Activated CD4-positive, CD25-positive, alpha-beta regulatory T cell treated with anti-CD3 and anti-CD28 coated beads, Interleukin-2, amount 50 U/mL, for 24 hours (primary cell): ENCODE results near the gene DGKB.

ENCODE experiments used
- ATAC-seq, 2 donors: fragments of 150-1000 bp; cut with Tn5 transposase; one replicate each; pipeline ENCODE4 v1.10.0; 2021; ENCODE audit warnings: mild to moderate bottlenecking in 1 of 2, moderate library complexity in 1 of 2

Gene DGKB

DNA sequence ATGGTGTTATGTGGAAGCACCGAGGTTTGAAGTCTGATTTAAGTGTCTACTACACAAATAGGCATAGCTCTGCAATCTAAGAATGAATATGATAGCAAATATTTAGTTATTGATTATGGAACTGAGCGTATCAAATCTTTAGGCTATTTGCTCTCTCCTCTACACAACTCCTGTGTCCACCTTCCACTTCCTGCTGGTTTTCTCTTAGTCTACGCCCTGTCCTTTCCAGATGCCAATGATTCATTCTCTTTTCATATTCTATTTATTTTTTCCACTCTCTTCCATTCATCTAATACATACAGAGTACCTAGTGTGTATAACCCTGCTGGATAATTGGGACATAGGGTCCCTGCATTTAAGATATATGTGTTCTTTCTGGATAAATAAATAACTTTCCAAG is 83.7 kb downstream of the DGKB start:
- no peak for ATAC-seq

DNA sequence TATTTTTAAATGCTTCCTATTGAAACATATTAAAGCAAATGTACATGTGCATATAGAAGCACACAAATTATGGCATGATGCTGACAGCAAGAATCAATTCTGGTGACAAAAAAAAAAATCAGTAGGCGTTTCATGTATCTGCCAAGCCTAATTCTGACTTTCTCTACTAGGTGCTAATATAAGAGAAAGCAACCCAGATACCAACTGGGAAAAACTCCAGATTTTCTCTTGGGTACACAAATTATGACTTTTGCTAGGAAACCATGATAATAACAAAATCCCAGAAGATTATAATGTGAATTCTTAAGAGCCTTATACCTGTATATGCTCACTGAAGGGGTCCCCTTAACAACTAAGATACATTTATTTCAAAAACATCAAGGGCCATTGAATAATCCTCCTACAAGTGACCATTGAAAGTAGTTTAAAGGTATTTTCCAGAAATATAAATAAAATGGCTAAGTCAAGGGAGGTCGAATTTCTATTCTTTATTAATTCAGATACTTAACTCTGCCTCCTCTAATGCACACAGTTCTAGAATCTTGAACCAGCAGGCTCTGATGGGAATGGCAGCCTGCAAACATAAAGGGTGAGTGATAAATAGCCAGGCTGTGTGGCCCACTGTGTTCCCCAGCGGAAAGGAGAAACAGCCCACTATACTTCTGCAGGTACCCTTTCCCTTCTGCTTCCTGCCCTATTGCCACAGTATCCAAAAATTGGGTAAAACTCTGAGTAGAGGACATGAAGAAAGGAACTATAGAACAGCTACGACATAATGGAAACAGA is 84.5 kb downstream of the DGKB start:
- ATAC-seq = no peak

DNA sequence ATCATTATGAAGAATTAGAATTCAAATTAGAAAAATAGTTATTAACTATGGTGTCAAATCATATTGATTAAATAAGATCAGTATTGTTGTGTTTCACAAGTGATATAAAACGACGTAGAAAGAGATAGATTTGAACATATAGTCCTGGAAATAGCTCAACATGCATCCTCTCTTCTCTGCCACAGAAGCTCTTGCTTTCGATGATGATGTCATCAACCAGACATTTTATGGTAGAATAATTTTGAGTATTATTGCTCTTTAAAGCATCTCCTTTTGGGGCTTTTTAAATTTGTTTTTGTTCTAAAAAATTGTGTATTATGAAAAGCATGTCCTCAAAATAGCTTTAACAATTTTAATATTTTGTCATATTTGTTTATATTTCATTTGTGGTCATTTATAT is 95.0 kb downstream of the DGKB start:
- ATAC-seq = no peak

DNA sequence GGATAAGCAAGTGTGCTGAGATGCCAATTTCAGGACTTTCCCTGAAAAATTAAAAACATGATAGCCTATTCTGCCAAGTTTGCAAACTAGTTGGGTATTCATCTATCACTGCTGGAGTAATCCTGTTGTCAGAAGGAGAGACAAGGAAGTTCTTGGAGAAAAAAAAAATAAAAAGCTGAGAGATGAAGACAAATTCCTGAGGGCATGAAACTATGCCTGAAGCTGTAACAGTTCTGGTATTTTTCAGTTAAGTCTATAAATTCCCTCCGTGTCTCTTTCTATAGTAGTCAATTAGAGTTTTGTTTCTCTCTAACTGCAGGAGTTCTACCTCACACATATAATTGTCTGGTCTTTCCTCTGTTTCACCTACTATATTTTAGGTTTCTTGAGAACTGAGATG is 95.7 kb downstream of the DGKB start:
- no peak for ATAC-seq

DNA sequence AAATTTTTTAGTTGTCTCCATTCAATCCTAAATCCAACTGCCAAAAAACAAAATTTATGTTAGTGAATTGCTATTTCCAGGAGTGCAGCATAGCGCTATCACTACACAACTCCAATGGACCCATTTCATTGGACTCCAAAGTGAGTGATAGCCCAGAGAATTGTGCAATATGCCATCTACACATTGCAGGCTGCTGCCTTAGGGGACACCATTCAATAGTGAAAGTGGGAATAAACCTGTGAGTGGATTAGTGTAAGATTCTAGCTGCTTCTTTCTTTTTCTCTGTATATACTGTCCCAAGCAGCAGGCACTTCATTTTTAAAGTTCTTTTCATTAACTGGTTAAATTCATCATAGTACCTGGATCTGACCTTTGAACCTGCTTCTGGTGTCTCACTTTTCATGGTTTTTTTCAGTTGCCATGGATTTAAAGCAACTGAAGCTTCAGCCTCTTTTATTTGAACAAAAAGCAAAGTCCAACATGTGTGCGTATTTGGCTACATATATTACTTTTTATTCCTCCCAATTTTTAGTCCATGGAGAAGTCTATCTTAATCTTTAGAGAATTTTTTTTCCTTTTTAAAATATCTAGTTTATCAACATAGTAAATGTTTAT is 97.3 kb downstream of the DGKB start:
- no peak for ATAC-seq

DNA sequence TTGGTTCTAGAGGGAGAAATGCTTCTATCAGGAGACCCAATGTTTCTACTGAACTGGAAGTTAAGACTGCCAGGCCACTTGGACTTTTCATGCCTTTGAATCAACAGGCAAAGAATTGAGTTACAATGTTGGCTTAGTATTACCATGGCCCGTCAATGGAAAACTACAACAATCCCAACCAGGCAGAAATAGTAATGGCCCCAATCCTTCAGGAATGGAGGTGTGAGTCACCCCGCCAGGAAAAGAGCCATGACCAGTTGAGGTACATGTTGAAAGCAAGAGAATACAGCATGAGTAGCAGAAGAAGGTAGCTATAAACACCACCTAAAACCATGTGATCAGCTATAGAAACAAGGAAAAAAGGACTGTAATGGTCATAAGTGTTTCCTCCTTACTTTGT is 101.9 kb downstream of the DGKB start:
- no peak for ATAC-seq

DNA sequence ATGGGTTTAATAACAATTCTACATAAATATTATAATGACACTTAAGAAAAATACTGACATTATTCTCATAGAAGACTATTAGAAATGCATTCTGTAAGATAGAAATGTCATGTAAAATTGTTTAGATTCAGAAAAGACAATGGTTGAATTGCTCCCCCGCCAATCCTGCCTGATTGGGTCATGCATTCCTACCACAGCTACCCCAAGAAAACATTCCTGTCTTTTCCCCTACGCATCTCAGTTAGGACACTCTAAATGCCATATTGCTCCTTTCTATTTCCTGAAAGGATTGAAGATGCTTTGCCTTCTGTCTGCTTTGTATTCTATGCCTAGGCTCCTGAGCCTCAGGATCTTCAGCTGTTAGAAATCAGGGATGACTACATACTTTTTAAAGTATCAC is 109.4 kb downstream of the DGKB start:
- ATAC-seq = no peak

DNA sequence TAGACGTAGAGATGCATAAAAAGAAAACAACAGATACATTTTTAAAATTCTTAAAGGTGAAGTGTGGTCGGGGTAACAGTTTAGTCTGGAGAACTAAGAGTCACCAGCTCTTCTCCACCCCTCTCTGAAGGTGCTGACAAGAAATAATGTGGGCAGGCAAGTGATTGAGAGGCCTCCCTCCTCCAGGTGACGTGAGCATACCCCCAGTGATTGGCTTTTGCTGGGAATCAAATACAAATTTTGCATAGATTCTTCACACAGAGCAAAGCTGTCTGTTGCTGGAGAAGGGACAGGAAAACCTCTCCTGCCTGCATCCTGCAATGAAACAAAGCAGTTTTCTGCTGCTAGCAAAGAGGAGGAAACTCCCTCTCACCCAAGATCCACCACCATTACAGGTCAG is 115.0 kb downstream of the DGKB start:
- ATAC-seq = no peak

DNA sequence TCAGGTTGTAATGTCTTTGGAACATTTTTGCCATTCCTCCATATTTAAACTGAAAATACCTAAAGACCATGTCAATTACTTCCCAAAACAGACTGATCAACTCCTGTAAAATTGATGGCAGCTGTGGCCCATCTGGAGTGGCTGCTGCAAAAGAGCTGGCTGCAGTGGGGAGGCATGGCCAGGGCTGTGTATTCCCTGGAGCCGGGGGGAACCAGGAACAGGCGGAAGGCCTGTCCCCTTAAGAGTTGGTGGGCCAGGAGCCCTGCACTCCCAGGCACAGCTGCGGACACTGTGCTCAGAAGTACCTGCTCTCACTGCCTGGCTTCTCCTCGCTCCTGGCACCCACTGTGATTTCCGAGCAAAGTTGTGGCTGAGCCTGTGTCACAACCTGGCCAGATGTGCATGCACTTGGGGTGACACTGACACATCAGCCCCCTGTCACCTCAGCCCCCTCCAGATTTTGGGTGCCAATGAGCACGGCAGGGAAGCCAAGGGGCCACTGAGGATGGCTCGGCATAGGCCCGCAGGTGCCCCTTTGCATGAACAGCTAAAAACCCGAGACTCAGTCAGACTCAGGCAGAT is 116.1 kb downstream of the DGKB start:
- ATAC-seq = no peak

DNA sequence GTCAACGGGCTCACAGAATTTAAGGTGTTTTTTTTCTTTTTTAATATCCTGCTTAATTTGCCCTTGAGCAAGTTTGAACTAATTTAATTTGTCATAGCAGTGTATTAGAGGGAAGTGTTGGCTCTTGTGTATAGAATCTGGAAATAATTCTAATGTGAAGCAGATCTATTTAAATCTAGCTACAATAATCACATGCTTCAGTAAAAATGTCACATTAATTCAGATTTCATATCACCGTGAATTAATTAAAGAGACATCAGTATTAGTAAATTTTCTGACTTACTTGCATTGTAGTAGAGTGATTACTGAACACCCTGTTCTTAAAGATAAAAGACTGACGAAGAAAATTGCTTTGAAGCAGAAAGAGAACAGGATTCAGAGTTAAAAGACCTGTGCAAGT is 124.7 kb downstream of the DGKB start:
- ATAC-seq = no peak

DNA sequence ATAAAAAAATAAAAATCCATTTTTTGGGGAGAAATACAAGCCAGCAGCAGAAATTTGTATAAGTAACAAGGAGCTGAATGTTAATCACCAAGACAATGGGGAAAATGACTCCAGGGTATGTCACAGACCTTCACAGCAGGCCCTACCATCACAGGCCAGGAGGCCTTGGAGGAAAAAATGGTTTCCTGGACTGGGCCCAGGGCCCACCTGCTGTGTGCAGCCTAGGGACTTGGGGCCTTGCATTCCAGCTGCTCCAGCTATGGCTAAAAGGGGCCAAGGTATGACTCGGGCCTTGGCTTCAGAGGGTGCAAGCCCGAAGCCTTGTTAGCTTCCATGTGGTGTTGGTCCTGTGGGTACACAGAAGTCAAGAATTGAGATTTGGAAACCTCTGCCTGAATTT is 126.3 kb downstream of the DGKB start:
- no peak for ATAC-seq

DNA sequence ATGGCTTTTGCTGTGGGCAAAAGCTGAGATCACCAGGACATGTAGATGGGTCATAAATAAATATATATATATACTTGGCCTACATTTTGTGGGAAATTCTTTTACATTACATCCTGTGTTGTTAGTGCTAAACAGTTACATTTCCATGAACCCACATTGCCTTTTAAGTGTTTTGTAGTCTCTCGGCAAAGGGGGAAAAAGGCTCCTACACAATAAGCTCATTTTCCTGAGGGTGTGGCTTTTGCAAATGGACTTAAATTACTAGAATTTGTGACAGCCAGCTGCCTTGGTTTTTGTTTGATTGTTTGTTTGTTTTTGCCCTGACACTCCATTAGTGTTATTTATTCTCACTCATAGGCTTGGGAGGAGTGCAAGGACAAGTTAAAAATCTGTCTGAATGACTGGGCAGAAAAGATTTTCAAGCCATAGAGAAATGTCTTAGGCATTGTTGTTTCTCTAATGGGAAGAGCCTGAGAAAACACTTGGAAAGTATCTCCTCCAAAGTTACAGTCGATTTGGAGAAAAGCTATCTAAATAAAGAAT is 128.8 kb downstream of the DGKB start:
- ATAC-seq = no peak

DNA sequence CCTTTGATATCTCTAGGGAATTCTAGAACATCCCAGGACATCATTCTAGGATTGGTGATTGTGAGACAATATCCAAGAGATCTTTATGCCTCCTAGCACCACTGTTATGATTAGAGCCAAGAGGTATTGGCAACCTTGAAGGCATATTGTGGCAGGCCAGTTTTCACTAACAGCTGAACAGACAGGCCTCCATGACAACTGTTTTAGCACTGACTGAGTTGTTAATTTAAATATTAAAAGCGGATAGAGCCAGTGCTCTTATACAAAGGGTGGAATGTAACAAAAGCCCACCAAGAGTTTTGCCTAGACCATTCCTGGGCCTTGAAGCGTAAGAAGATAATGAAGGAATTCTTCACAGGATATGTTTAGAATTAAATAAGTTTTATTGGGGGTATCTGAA is 131.9 kb downstream of the DGKB start:
- ATAC-seq = no peak

DNA sequence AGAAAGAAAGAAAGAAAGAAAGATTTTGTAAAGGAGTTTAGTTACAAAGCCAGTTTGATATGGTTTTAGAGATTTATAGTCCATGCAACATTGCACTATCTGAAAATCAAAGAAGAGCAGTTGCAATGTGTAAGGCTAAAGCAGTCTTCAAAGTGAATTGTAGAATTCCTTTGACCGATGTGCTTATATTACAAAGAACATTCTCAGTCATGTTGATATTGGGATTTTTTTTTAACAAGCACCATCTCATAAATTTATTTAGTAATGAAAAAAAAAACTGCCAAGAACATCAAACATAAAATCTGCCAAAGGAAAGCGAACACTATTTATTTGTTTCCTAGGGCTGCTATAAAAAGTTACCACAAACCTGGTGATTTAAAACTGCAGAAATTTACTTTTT is 133.3 kb downstream of the DGKB start:
- ATAC-seq = no peak

DNA sequence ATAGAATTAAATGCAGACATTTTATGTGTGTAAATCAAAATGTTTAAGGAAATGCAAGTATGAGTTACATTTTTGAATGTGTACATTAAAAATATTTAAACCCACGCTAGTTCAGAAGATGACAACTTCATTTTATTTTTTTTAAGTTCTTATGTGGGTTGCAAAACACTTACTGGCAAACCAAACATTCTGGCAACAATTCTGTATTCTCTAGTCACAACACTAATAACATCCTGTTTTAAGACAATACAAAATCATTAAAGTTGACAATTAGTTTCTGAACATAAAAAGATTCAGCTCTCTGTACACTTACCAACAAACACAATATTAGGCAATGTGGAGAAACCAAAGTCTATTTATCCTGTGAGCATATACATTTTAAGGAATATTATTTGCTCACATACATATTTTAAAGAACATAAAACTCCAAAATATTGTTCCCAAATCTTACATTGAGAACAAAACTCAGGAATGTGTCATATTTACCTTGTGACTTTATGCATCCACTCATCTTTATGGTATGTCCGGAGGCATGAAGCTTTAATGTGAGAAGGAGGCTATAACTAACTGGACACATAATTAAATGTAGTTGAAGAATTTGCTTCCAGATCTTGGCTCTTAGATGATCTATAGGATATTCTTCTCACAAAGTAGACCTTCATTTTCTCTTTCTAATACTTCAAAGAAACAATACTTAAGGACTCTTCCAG is 134.7 kb downstream of the DGKB start:
- ATAC-seq = no peak

DNA sequence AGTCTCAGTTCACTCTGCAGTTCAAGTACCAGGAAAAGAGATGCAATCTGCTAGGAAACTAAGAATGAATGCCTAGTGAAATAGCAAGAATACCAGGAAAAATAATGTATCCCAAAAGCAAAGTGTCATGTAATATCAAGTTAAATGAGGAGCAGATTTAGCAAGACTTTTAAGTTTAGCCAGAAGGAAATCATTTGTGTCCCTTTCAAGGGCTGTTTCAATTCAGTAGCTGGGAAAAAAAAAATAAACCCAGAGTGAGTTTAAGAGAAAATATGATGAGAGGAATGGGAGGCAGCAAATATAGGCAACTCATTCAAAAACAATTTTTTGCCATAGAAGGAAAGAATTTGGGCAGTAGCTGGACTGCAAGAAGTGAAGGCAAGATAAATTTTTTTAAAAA is 135.8 kb downstream of the DGKB start:
- ATAC-seq = no peak

DNA sequence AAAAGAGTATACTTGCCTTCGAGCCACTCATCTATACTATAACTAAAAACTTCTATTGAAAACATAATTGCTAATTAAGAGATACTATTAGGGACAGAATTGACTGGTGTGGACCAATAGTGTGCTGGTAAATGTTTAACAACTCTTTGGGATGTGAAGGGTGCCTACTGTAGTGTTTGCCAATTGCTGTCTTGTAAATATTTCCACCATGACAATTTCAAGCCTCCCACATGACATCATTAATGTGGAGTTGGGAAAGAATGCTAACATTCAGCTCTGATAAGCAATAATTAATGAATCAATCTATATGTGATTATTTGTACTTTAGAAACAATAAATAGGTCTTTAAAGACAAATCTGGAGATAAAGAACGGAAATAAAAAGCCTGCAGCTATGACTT is 136.8 kb downstream of the DGKB start:
- ATAC-seq = no peak

DNA sequence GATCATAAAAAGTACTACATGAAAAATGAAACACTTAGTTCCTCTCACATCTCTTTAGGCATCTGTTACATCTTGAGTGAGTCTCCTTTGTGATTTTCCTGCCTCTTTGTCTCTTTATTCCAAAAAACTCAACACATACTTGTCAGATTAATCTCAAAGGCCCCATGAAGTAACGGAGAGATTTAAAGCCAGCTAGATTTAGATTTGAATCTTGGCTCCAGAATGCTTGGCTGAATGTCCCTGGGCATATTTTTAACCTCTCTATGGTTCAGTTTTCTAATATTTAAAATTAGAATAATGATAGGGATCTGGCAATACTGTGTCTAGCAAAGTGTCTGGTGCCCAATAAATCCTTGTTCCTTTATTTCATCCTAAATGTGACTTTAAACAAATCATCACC is 140.0 kb downstream of the DGKB start:
- ATAC-seq = no peak

DNA sequence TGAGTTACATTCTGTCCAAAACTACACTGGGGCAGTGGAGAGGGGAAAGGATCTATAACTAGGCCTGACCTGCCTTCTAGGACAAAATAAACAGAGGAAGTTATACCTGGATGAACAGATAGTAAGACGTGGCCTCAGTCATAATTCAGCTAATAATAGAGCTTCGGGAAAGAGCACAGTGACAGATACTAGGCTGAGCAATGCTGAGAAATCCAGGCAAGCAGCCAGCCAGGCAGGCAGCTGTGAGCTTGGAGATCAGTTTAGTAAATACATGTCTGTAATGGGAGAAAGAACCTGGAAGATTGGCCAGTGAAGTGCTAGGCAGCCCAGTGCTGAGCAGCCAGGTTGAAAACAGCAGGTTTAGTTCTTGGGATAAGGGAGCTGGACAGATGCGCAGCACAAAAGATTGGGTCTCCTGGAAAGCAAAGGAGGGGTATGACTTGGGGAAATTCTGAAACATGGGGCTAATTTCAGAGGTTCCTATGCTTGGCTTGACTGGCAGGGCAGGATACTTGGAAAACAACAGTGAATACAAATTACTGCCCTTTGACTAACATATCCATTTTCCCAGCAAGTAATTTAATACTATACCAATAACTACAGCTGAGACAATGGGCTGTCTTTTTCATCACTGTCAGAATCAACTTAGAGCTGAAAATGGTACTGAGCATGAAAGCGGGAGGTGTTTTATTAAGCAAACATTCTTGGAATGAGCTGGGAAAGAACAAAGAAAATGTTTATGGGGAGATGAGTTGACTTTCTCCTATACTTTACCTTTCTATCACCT is 140.8 kb downstream of the DGKB start:
- no peak for ATAC-seq

DNA sequence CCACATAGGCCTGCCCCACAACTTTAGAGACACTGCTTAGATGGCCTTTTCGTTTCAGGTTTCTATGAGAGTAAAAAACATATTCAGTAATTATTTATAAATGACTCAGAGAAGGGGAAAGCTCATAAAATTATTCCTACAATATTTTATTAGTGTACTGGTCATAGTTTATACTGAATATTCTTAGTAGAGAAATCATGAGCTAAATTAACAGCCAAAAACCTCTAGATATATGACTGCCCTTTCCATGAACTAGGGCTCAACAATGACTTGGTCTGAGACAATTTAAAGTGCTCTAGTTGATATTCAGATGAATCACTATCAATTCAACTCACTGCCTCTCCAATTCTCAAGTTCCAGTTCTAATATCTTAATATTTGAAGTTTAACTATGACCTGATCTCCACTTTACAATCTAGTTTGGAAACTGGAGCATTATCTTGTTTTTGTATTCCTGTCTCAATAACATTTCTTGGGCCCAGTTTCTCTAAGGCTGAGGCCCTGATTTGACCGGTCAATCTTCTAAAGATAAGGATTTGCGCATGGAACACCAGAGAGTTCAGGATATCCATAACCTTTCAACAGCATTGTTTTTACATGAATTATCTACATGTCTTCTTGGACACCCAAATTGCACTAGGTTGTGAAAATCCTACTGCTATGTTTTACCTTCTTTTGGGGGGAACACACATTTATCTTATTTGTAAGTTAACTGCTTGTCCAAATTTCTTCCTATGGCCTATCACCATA is 141.6 kb downstream of the DGKB start:
- ATAC-seq = no peak

DNA sequence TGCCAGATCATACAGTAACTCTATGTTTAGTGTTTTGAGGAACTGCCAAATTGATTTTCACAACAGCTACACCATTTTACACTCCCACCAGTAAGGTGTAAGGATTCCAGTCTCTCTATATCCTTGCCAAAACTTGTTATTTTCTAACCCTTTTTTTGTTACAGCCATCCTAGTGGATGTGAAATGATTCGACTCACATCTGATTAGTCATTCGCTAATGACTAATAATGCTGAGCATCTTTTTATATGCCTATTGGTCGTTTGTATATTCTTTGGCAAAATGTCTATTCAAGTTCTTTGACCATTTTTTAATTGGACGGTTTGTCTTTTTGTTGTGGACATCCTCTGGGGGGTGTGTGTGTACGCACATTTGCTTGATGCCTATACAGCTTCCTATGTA is 142.8 kb downstream of the DGKB start:
- no peak for ATAC-seq

DNA sequence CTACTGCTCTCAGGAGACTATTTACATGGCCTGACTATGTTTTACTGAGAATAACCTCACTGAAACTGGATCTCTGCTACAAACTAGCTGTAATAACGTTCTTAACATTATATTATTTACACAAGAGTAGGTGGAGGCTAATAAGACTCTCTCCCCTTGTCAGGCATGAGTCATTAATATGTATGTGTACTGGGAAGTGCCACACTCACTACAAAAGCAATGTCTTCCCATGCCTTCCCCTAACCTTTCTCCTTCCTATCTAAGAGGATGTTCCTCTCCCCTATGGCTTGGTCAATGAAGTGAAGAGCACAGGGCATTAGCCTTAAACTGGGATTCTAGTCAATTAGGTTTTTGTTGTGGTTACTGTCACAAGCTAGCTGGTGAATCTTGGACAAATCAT is 147.9 kb downstream of the DGKB start:
- ATAC-seq = no peak
